H1 (cell line): ENCODE results near the gene ACHE. TPM values are rescaled to one million over a fixed set of nuclear protein-coding genes. Genes with fewer than 3 reads are reported as not detected.

Experiments
- CTCF ChIA-PET: fragments of 300-600 bp; sonication (Branson Sonifier 250); formaldehyde crosslinking; loops from one replicate; lab custom pipeline; 2021; ENCODE audit not compliant: partially characterized antibody; lab: Charles Lee
- POLR2A ChIA-PET: fragments of 300-600 bp; sonication (Branson Sonifier 250); formaldehyde crosslinking; loops from one replicate; lab custom pipeline; 2021; ENCODE audit warnings: inconsistent platforms; ENCODE audit not compliant: partially characterized antibody; lab: Charles Lee
- DNase-seq, 2 experiments: peaks; one replicate each; pipeline versions ENCODE4 v3.0.0 to v3.0.0-alpha.2; 2010 to 2022; ENCODE audit warnings: low spot score in 2 of 2, low read depth in 1 of 2, mixed read lengths in 1 of 2
- FAIRE-seq: peaks from 2 replicates; lab custom pipeline; 2011; peaks lifted over from hg19 to GRCh38; lab: Jason Lieb, UNC
- H2AFZ ChIP-seq: 2 replicates; pipeline ENCODE4 v1.8.1; 2012; ENCODE audit warnings: low read length, inconsistent platforms
- H2AK5ac ChIP-seq: 2 replicates; pipeline ENCODE4 v1.6.1; 2013; ENCODE audit warnings: low read depth, low read length
- H2BK120ac ChIP-seq: replicated peaks from 2 replicates; pipeline ENCODE3; 2013; ENCODE audit warnings: low read depth, low read length, inconsistent platforms
- H2BK12ac ChIP-seq: 2 replicates; pipeline ENCODE4 v1.6.1; 2013; ENCODE audit warnings: low read depth, low read length
- H2BK15ac ChIP-seq: 2 replicates; pipeline ENCODE4 v1.6.1; 2013; ENCODE audit warnings: low read length
- H2BK20ac ChIP-seq: 2 replicates; pipeline ENCODE4 v1.6.1; 2013; ENCODE audit warnings: low read length
- H2BK5ac ChIP-seq: 2 replicates; pipeline ENCODE4 v1.6.1; 2013; ENCODE audit warnings: low read depth, low read length
- H3K14ac ChIP-seq: 2 replicates; pipeline ENCODE4 v1.6.1; 2013; ENCODE audit warnings: inconsistent platforms; ENCODE audit not compliant: insufficient read length
- H3K18ac ChIP-seq: 2 replicates; pipeline ENCODE4 v1.6.1; 2013; ENCODE audit warnings: low read length; ENCODE audit errors: extremely low read depth
- H3K23ac ChIP-seq: 2 replicates; pipeline ENCODE4 v1.6.1; 2013; ENCODE audit warnings: inconsistent platforms; ENCODE audit not compliant: insufficient read length
- H3K23me2 ChIP-seq: 2 replicates; pipeline ENCODE4 v1.6.1; 2013; ENCODE audit warnings: low read depth, low read length
- H3K27ac ChIP-seq: 2 replicates; pipeline ENCODE4 v1.6.1; 2011; ENCODE audit warnings: low read depth, low read length, inconsistent platforms
- H3K27me3 ChIP-seq, 4 experiments: replicated peaks in 1 of 4; 1 replicate in 1 of 4; 2 replicates in 3 of 4; pipeline versions ENCODE4 v1.6.1 to v1.8.1; 2011 to 2013; ENCODE audit warnings: low read length in 3 of 4, mild to moderate bottlenecking in 3 of 4, inconsistent platforms in 2 of 4, mixed read lengths in 2 of 4, moderate library complexity in 1 of 4; ENCODE audit not compliant: control insufficient read depth in 3 of 4, insufficient read depth in 3 of 4; ENCODE audit errors: extremely low read depth in 1 of 4
- H3K36me3 ChIP-seq, 4 experiments: 2 replicates each; pipeline versions ENCODE4 v1.6.1 to v1.8.1; 2011 to 2013; ENCODE audit warnings: mild to moderate bottlenecking in 4 of 4, low read length in 3 of 4, moderate library complexity in 2 of 4, control low read depth in 1 of 4, inconsistent platforms in 1 of 4; ENCODE audit not compliant: insufficient read depth in 4 of 4, control insufficient read depth in 2 of 4
- H3K4ac ChIP-seq: replicated peaks from 2 replicates; pipeline ENCODE3; 2013; ENCODE audit warnings: low read length, low read depth, mixed read lengths, inconsistent platforms; ENCODE audit not compliant: insufficient read length
- H3K4me1 ChIP-seq, 4 experiments: replicated peaks in 1 of 4; 1 replicate in 1 of 4; 2 replicates in 3 of 4; pipeline versions ENCODE4 v1.6.1 to v1.8.1; 2011 to 2013; ENCODE audit warnings: low read length in 3 of 4, inconsistent platforms in 2 of 4, mixed read lengths in 1 of 4; ENCODE audit not compliant: insufficient read depth in 4 of 4, control insufficient read depth in 3 of 4
- H3K4me2 ChIP-seq, 2 experiments: 2 replicates each; pipeline versions ENCODE4 v1.6.1 to v1.8.1; 2011 to 2013; ENCODE audit warnings: low read depth in 2 of 2, low read length in 2 of 2, control low read depth in 1 of 2, inconsistent platforms in 1 of 2, mild to moderate bottlenecking in 1 of 2; ENCODE audit not compliant: insufficient read depth in 1 of 2
- H3K4me3 ChIP-seq, 4 experiments: fragments of 200-600, 300-600 bp in 1 of 4; sonication (generic), shearing (Covaris generic), sonication (Bioruptor Twin) in 1 of 4; 2 replicates each; pipeline versions ENCODE4 v1.5.1 to v1.8.1; 2011 to 2016; ENCODE audit warnings: low read length in 4 of 4, low read depth in 3 of 4, control low read depth in 2 of 4, inconsistent platforms in 2 of 4, mild to moderate bottlenecking in 2 of 4, mixed read lengths in 1 of 4, moderate library complexity in 1 of 4; ENCODE audit not compliant: insufficient read depth in 2 of 4; ENCODE audit errors: extremely low read depth in 1 of 4
- H3K56ac ChIP-seq: replicated peaks from 2 replicates; pipeline ENCODE3; 2013; ENCODE audit warnings: low read depth, mild to moderate bottlenecking, mixed read lengths, low read length, inconsistent platforms; ENCODE audit not compliant: insufficient read length
- H3K79me1 ChIP-seq: 2 replicates; pipeline ENCODE4 v1.6.1; 2013; ENCODE audit warnings: low read depth, low read length, control low read depth
- H3K79me2 ChIP-seq, 2 experiments: 2 replicates each; pipeline versions ENCODE4 v1.6.1 to v1.8.1; 2012 to 2013; ENCODE audit warnings: low read length in 2 of 2, mild to moderate bottlenecking in 2 of 2, inconsistent platforms in 1 of 2; ENCODE audit not compliant: insufficient read depth in 2 of 2, control insufficient read depth in 1 of 2
- H3K9ac ChIP-seq, 4 experiments: replicated peaks in 1 of 4; 1 replicate in 1 of 4; 2 replicates in 3 of 4; pipeline versions ENCODE4 v1.6.1 to v1.8.1; 2011 to 2013; ENCODE audit warnings: low read depth in 3 of 4, low read length in 3 of 4, control low read depth in 2 of 4, mild to moderate bottlenecking in 2 of 4, moderate library complexity in 2 of 4, inconsistent platforms in 1 of 4; ENCODE audit errors: extremely low read depth in 1 of 4
- H3K9me3 ChIP-seq, 2 experiments: 2 replicates each; pipeline versions ENCODE4 v1.6.1 to v1.8.1; 2012 to 2013; ENCODE audit warnings: mild to moderate bottlenecking in 2 of 2, moderate library complexity in 2 of 2, control low read depth in 1 of 2, inconsistent platforms in 1 of 2, low read depth in 1 of 2, low read length in 1 of 2, mixed read lengths in 1 of 2; ENCODE audit not compliant: insufficient read depth in 2 of 2
- H4K20me1 ChIP-seq, 2 experiments: replicated peaks in 1 of 2; 2 replicates each; pipeline versions ENCODE3 to v1.8.1; 2011 to 2013; ENCODE audit warnings: inconsistent platforms in 2 of 2, low read length in 2 of 2, mild to moderate bottlenecking in 1 of 2; ENCODE audit not compliant: insufficient read depth in 2 of 2, control insufficient read depth in 1 of 2
- H4K5ac ChIP-seq: 2 replicates; pipeline ENCODE4 v1.6.1; 2013; ENCODE audit warnings: low read length, low read depth, mixed read lengths, inconsistent platforms; ENCODE audit not compliant: insufficient read length
- H4K8ac ChIP-seq: 2 replicates; pipeline ENCODE4 v1.8.0; 2013; ENCODE audit warnings: mild to moderate bottlenecking, moderate library complexity, low read length, inconsistent platforms; ENCODE audit not compliant: insufficient read depth; ENCODE audit errors: extremely low read depth
- H4K91ac ChIP-seq: replicated peaks from 2 replicates; pipeline ENCODE3; 2013; ENCODE audit warnings: low read length, mixed read lengths, inconsistent platforms; ENCODE audit not compliant: insufficient read length
- ASH2L ChIP-seq: fragments of 200-600, 300-600 bp; sonication (generic); IDR thresholded peaks from one replicate; pipeline ENCODE4 v1.7.1; 2017; ENCODE audit warnings: low read length
- JUND ChIP-seq: IDR thresholded peaks from 2 replicates; pipeline ENCODE4 v1.6.1; 2011; ENCODE audit warnings: mild to moderate bottlenecking, improper control_type of control experiment, low read length
- NANOG ChIP-seq: IDR thresholded peaks from 2 replicates; pipeline ENCODE4 v1.6.1; 2011; ENCODE audit warnings: low read length, low read depth, mild to moderate bottlenecking, inconsistent platforms; ENCODE audit not compliant: insufficient read depth, poor library complexity, severe bottlenecking
- POLR2AphosphoS5 ChIP-seq: IDR thresholded peaks from 2 replicates; pipeline ENCODE4 v1.6.1; 2011; ENCODE audit warnings: low read depth, low read length
- POU5F1 ChIP-seq: IDR thresholded peaks from 2 replicates; pipeline ENCODE4 v1.6.1; 2011; ENCODE audit warnings: low read depth, mild to moderate bottlenecking, low read length, moderate library complexity
- SIX5 ChIP-seq: IDR thresholded peaks from 2 replicates; pipeline ENCODE4 v1.6.1; 2011; ENCODE audit warnings: mild to moderate bottlenecking, low read depth, low read length
- TBP ChIP-seq: IDR thresholded peaks from 2 replicates; pipeline ENCODE4 v1.6.1; 2011; ENCODE audit warnings: low read depth, low read length, improper control_type of control experiment
- WGBS, 2 experiments: shearing (Covaris generic) in 1 of 2; methylation state at CpG; one replicate each; pipeline versions ENCODE4 v1.1.6 to v1.1.7; 2013 to 2015; ENCODE audit warnings: low lambda C conversion rate in 2 of 2, mixed read lengths in 2 of 2, inconsistent platforms in 1 of 2, low coverage in 1 of 2, missing lambda C conversion rate in 1 of 2; ENCODE audit not compliant: insufficient replicate concordance in 2 of 2, insufficient coverage in 1 of 2, insufficient read length in 1 of 2; ENCODE audit errors: extremely low coverage in 1 of 2, missing lambda C conversion rate in 1 of 2; 5-methylcytosine and 5-hydroxymethylcytosine counted together
- polyA plus RNA-seq, 7 experiments: library from polyadenylated mRNA; depleted of rRNA in 3 of 7; stranded (reverse) in 5 of 7; unstranded in 2 of 7; fragments of >200 nt in 5 of 7; fragments of 200-250 nt in 2 of 7; gene quantifications; 1 replicate in 5 of 7; 2 replicates in 1 of 7; 4 replicates in 1 of 7; pipeline versions ENCODE4 v1.2.1 to v1.2.3, GENCODE V29; 2011 to 2013; ENCODE audit warnings: missing spikeins in 2 of 7, mixed read lengths in 2 of 7
- total RNA-seq: library from RNA; stranded (reverse); fragmentation: NEBNext Ultra II Directional; extraction: Animal tissue kit (Norgen Biotek cat#: 25700); gene quantifications from 2 replicates; pipeline ENCODE4 v1.2.1, GENCODE V29; 2021

Gene ACHE
- total and polyA plus RNA-seq, 2 of the 8 experiments (the other 6 are each of a cell fraction or from before 2014, with no cell fraction given), result 1.4 to 4.3 TPM

- Histone ChIP-seq H3K14ac (no peak overlapping the region), H3K23me2 (peaks cover 16% of the 10 kb centered on the region; the same call in 1 of the 2 replicates), H2AFZ (no peak overlapping the region), H4K20me1 (peaks cover 23 to 28% of the 10 kb centered on the region in 2 experiments), H3K9ac (no peak overlapping the region), H4K8ac (no peak overlapping the region), H3K56ac (no peak overlapping the region), H3K36me3 (peaks cover 53 to 80% (median 68%) of the 10 kb centered on the region in 4 experiments), H2BK5ac (no peak overlapping the region), H3K27me3 (no peaks in the 10 kb centered on the region; a peak in 1 of 7 replicates), H4K91ac (no peak overlapping the region), H2BK120ac (no peak overlapping the region), H3K18ac (no peak overlapping the region), H2AK5ac (no peak overlapping the region), H3K79me2 (peaks cover 2 to 51% of the 10 kb centered on the region in 2 experiments; a peak in 3 of 4 replicates), H3K4me1 (peaks cover 0 to 18% (median 5%) of the 10 kb centered on the region in 4 experiments; a peak in 6 of 7 replicates), H3K9me3 (no peaks in the 10 kb centered on the region; a peak in 1 of 4 replicates), H3K79me1 (peaks cover 19% of the 10 kb centered on the region), H2BK15ac (no peak overlapping the region), H3K23ac (no peak overlapping the region), H3K4me3 (no peak overlapping the region), H3K4me2 (no peak overlapping the region), H3K4ac (no peak overlapping the region), H2BK12ac (no peak overlapping the region), H4K5ac (no peak overlapping the region), H3K27ac (no peak overlapping the region), H2BK20ac (no peak overlapping the region)
- DNase-seq (no peak), FAIRE-seq (no peak)
- 87% methylated on average over 19 of the region's 29 CpGs; no CpG with 5 or more reads in 1 of the 2 experiments for WGBS, 2 experiments
- TF ChIP-seq POU5F1 (no peak), TBP (no peak), ASH2L (no peak), SIX5 (no peak), NANOG (no peak), JUND (no peak), POLR2AphosphoS5 (no peak)
- CTCF ChIA-PET, result interaction anchor here (2.6 to 3.4 kb wide), 2 partner anchors 9 to 84 kb away, joined by 8 to 14 read pairs; partner anchors contain the start of gene SRRT
- POLR2A ChIA-PET, result interaction anchor here (10.1 kb wide), 1 partner anchor 11 kb away, joined by 313 read pairs; the partner anchor contains the start of genes SRRT and TRIP6
Measured at GRCh38 chr7:100884736-100885439, 10.8 kb downstream of the ACHE start.
